Erythroblast (primary cell): Measurements from ENCODE around the gene DYNAP.

Experiments
- GATA1 ChIP-seq: IDR thresholded peaks from 2 replicates; pipeline ENCODE4 v1.6.1; 2011; ENCODE audit warnings: low read depth, mild to moderate bottlenecking, control low read depth, low read length, moderate library complexity
- POLR2A ChIP-seq: IDR thresholded peaks from 2 replicates; pipeline ENCODE4 v1.6.1; 2011; ENCODE audit warnings: mild to moderate bottlenecking, low read length

- TF ChIP-seq POLR2A (no peak), GATA1 (no peak)
Measured at GRCh38 chr18:54558609-54559585, 32.1 kb upstream of the DYNAP start.
